HG02885 (cell line): Measurements from ENCODE around the gene ENO1.
"Not testable (repeated sequence)": the region's sequence is repeated elsewhere in the genome, so short reads cannot be mapped to it uniquely, and the experiment has no call there.

Experiments used
- ATAC-seq: cut with Tn5 transposase; IDR thresholded peaks from one replicate; pipeline ENCODE4 v1.9.1; 2021; ENCODE audit warnings: mild to moderate bottlenecking; ENCODE audit not compliant: unreplicated experiment, poor library complexity

The ENO1 gene

DNA sequence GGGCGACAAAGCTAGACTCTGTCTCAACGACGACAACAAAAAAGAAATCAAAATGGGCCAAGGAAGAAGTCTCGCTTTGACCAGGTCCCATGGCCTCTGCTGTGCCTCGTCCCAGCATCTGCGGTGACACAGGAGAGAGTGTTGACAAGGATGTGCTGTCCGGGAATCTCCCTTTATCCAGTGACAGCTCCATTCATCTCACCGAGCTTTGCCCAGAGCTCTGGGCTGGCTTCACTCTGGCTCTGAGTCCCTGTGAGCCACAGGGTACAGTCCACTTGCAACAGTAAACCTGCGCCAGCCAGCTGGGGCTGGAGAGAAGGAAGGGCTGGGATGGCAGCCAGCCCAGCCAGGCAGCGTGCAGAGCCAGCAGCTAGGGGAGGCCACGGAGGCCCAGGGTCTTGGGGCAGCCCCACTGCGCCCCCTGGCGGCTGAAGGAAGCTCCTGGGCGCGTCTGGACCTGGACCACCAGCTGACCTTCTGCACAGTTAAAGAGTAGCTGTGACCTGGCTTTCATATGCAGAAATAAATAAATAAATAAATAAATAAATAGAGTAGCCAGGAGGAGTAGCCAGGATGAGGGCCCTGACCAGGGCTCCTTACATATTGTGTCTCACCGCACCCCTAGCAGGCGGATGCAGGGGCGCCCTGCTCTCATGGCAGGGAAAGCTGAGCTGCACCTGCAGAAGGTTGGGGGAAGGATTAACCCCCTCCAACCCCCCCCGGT is 29.7 kb downstream of the ENO1 start:
- ATAC-seq, result no peak

DNA sequence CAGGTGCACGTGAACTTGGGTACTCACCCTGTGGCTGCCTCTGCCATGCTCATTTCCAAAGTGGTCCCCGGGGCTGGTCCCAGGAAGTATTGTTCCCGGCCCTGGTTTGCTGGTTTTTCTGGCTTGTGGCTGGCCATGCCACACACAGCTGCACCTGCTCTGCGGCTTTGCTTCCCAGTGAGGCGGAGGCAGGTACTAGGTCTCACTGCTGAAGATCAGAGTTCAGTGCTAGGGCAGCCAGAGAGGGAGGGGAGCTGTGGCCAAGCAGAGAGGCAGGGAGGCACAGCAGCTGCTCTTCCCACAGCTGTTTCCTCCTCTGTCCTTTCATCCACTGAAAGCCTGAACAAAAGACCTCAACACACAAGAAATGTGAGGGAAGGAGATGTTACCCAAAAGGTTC is 30.5 kb downstream of the ENO1 start:
- no peak for ATAC-seq

DNA sequence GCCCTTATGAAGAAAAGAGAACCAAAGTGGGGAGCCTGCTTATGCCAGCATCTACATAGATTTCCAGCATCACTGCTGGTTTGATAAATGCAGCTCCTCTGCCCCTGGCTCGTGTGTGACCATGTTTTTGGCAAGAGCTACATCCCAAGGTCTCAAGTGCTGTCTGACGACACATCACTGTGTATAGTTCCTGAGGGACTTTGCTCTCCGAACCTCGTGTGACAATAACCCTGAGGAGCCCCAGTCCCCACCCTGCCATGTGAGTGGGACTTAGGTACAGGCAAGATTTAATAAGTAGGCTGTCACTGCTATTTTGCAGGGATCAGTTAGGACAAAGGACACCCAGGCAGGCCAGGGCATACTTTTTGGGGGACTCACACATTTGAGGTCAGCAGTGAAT is 32.2 kb downstream of the ENO1 start:
- no peak for ATAC-seq

DNA sequence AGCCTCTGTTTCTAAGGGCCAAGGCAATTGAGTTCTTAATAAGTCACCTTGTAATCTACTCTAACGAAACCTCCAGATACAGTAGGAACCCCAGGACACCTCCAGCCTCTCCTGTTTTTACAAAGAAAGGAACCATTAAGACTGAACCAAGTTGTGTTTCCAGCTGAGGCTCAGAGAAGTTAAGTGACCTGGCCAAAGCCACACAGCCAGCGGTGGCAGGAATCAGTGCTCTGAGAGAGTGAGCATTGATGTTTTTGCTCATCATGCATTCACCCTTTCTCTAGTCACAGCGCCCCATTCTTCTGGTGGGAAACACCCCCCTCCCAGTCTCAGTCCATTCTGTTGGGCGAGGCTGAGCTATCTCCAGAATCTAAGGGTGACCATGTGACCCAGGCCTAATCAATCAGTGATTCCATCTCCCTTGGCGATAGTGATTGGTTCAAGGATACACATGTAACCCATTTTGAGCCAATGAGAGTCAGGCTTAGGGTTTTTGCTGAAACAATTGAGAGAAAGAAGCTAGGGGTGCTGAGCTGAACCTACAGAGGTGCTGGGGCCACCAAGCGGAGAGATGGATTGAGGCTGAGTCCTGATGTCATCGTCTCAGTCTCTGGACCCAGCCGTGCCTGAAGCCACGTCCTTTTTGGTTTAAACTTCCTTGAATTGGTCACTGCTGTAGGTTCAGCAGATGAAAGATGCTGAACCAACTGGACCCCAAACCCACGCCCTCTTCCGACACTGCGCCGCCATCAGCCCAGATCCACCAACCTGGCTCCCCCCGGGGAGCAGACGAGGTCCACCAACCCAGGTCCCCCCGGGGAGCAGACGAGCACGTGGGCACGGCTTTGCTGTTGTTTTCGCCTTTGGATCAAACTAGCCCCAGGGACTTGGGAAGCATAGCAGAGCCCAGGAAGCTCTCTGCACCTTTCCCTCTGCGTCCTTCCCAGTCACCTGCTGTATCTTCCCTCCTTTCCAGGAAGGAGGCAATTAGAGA is 33.1 kb downstream of the ENO1 start:
- ATAC-seq, result no peak

DNA sequence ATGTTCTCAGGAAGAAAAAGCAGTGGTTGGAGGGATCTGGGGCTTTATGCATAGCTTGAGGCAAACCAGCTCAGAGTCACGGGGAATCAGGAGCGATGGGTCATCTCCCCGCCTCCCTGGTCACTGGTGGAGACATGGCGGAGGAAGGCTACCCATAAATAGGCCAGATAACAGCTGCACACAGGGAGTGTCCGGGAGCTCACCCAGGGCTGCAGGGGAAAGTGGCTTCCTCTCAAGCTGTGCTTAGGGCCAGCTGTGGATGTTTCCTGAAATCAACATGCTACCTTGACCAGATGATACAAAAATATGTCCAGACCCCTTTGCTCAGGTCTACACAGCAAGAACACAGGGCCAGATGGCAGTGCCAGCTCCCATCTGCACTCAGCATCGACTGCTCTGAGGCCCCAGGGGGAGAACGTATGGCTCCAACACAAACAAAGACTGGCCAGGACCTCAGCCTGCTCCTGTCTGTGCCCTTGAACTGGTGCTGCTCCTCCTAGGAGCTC is 33.9 kb downstream of the ENO1 start:
- ATAC-seq, result no peak

DNA sequence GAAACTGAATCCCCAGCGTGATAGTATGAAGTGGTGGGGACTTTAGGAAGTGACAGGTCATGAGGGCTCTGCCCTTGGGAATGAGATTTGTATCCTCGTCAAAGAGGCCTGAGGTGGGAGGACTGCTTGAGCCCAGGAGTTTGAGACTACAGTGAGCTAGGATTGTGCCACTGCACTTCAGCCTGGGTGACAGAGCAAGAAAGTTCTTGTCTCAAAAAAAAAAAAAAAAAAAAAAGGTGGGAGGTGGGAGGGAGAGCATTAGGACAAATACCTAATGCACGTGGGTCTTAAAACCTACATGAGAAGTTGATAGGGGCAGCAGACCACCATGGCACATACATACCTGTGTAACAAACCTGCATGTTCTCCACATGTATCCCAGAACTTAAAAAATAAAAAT is 37.1 kb downstream of the ENO1 start:
- ATAC-seq, result no peak

DNA sequence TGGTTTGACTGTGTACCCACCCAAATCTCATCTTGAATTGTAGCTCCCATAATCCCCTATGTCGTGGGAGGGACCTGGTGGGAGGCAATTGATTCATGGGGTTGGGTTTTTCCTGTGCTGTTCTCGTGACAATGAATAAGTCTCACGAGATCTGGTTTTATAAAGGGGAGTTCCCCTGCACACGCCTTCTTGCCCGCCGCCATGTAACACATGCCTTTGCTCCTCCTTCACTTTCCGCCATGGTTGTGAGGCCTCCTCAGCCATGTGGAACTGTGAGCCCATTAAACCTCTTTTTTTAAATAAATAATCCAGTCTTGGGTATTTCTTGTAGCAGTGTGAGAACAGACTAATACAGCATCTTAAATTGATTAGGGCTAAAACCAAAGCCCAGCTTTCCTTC is 38.5 kb downstream of the ENO1 start:
- no peak for ATAC-seq

DNA sequence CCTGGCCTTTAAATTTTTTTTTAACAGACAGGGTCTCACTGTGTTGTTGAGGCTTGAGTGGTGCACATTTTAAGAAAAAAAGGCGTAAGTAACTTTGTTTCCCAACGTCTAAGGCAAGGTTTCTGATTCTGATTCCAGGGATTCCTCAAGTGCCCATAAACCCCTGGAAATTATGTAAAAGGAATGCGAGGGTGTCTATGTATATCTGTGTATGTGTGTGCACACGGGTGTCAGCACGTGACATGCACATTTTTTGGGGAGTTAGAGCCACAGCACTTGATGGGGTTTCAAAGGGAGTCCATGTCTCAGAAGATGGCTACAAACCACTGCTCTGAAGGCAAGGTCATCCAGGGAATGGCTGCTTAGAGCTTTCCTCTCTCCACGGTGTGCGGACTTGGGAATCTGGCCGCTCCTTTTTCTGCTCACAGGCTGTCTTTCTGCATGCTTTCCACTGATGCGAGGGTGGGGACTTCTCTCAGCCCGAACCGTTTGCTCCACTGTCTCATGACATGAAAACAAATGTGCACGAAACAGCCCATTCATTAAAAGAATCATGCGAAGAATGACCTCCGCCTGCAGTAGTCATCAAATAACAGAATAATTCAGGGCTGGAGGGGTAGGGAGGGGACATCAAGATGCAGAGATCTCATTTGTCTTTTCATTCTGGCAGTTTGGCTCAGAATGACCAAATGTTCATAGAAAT is 42.4 kb downstream of the ENO1 start:
- no peak for ATAC-seq

DNA sequence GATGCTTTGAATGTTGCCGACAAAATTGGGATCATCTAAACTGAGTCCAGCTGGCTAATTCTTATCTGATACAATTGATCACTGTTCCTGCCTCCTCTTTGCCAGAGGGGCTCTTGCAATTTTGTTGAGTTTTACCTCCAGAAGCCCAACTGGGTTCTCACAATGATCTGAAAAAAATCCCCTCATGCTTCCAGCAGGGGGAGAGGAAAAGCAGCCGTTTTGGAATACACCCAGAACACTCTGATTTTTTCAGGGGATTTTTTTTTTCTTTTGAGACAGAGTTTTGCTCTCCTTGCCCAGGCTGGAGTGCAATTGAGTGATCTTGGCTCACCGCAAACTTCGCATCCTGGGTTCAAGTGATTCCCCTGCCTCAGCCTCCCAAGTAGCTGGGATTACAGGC is 47.1 kb downstream of the ENO1 start:
- no peak for ATAC-seq

DNA sequence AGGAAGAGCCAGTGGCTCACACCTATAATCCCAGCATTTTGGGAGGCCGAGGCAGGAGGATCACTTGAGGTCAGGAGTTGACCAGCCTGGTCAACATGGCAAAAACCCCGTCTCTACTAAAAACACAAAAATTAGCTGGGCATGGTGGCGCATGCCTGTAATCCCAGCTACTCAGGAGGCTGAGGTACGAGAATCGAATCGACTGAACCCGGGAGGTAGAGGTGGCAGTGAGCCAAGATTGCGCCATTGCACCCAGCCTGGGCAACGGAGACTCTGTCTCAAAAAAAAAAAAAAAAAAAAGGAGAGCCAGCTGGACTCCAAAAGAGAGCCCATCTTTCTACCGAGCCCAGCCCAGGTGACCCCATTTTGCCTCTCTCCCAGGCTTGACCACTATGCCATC is 47.8 kb downstream of the ENO1 start:
- not testable (repeated sequence) for ATAC-seq

DNA sequence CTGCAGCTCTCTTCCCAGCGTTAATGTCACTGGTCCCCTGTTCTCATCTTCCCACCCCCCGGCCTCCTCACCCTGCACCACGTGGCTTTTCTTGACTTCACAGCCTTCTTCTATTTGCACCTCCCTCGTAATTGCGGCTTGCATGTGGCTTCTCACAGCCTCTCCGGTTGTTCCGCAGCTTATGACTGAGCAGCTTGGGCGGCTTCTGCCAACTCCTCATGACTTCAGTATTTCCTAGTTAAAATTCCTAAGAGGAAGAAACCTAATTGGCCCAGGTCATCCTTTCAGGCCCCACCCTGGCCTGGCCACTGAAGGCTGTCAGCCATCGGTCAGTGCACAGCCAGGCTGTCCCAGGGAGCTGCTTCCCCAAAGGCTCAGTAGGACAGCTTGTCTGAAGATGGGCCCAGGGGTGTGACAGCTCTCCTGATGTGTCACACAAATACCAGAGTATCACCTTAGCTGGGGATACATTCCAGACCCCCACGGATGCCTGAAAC is 52.5 kb downstream of the ENO1 start:
- ATAC-seq, result no peak

DNA sequence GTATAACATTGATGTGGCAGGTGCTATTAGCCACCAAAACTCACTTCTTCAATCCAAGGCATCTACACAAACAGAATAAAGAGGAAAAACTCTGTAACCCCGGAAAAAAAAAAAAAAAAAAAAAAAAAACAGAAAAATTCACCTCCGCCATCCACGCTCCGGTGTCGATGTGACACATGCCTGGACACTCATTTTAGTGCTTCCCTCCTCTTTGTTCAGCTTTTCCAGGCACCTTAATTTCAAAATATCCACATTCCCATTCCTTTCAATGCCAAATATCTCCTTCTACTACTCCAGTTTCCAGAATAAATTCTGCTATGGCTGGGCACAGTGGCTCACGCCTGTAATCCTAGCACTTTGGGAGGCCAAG is 55.2 kb downstream of the ENO1 start:
- no peak for ATAC-seq

DNA sequence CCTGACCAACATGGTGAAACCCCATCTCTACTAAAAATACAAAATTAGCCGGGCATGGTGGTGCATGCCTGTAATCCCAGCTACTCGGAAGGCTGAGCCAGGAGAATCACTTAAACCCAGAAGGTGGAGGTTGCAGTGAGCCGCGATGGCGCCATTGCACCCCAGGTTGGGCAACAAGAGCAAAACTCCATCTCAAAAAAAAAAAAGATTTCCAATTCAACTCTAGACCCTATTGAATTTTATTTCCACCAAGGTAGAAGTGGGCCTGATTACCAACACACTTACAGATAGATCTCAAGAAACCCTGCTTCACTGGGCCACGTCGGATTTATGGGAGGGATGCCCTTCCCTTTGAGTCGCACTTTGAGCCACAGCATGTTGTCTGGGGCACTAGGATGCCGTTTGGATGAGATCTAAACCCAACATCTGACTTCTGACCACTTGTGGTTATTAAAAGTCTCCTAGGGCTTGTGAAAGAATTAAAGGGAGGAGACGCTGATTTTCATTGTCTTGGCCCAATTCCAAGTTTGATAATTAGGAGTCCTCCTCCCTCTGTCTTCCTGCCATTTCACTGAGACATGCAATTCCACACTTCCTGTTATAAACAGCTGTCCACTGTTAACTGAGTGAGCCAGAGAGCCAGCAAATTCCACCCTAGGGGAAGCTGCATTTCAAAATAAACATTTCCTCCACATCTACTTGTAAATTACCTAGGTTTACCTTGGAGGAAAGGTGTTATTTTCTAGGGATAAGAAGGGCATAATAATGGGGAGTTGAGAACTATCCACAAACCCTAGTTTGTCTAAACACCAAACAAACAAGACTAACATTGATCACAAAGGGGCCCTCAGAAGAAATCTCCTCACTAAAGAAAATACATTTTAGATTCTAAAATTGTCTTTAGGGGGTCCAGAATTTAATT is 55.9 kb downstream of the ENO1 start:
- no peak for ATAC-seq

DNA sequence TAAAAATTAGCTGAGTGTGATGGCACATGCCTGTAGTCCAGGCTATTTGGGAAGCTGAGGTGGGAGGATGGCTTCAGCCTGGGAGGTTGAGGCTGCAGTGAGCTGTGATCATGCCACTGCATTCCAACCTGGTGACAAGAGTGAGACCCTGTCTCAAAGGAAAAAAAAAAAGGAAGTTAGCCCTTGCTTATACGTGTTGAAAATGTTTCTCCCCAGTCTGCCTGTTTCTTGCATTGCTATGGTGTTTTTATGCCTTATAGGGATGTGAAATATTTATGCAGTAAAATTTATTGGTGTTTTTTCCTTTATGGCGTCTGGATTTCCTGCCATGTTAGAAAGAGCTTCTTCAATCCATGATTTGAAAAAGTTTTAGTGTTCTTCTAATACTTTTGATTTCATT is 57.4 kb downstream of the ENO1 start:
- no peak for ATAC-seq

DNA sequence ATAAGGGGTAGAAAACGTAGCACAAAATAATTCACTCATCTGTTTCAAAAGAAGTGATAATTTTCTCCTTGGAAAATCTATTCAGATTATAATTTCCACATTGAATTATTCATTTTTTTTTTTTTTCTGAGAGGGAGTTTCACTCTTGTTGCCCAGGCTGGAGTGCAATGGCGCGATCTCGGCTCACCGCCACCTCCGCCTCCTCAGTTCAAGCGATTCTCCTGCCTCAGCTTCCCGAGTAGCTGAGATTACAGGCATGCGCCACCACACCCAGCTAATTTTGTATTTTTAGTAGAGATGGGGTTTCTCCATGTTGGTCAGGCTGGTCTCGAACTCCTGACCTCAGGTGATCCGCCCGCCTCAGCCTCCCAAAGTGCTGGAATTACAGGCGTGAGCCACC is 59.7 kb downstream of the ENO1 start:
- not testable (repeated sequence) for ATAC-seq

DNA sequence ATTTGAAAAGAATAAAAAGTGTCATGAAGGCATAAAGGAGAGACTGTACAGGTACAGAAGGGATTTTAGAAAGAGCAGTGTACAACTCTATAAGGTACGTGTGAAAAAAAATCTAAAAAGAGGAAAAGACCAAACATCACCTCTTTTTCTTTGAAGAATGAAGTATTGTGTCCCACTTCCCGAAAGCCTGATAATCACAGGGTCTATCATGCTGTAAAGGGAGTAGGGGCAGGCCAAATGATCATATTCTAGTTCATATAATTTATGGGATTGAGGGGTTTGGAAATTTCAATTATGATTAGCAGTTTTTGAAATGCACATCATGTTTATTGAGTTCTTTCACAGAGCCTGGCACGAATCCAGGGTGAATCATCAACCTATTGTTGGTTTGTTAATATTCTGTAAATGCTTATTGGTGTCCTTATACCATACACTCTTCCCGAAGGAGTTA is 60.1 kb downstream of the ENO1 start:
- ATAC-seq, result no peak

DNA sequence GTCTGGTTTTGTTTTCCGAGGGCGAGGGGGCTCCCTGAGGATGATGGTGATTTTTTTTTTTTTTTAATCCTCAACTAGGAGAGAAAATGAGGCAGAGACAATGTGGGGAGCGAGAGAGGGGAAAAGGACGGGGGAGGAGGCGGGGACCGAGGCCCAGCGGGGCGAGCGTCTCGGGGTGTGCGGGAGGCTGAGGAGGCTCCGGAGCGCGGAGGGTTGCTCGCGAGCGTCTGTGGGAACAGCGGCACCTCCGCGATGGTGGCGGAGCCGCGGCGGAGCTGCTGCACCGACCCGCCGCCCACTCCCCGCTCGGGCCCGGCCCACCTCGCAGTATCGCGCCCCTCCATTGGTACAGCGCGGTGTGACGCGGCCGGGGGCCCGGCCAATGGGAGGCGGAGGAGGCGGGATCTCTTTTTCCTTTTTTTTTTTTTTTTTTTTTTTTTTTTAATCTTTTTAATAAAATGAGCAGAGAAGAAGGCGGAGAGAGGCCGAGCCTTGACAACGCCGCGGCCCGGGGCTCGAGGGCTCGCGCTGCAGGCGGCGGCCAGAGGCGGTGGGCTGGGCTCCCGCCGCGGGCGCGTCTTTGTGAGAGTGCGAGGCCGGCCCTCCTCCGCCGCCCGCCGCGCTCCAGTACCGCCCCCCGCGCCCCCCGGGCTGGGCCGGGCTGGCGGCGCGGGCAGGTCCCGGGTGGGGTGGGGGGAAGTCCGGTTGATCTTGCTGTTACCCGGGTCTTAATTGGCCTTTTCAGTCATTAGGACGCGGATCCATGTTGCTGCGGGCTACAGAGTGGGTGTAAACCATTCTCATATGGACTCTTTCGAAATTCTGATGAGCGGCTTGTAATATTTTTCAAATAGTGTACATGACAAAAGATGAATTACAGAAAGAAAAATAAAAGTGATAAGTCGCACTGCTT is 60.8 kb downstream of the ENO1 start, which contains the start of gene RERE:
Gene RERE (minus strand): TSS at position 229 of the 913 bp plus-strand sequence.
- ATAC-seq, result peak; percentile 96

DNA sequence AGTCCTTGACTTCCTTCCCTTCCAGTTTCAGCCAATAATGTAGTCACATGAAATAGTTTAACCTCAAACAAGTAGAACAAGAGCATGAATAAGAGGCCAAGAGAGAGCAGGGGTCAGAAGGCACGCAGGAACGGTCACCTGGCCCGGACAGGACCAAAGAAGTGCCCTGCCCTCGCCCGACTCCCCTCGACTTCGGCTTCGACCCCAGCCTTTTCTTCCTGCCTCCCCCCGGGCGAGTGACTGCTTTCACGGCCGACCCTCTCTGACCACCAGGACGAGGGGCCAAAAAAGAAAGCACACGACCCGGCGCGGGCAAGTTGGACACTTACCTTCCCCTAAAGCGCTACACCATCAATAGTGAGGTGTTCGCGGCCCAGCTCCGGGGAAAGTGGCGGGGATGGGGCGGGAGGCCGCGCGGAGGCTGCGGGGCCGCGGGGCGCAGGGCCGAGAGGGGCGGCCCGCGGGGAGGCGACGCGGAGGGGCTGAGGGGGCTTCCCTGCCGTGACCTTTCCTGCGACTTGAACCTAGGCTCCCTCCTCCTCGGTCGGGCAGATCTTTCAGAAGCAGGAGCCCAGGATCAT is 61.6 kb downstream of the ENO1 start:
- no peak for ATAC-seq
